Lung (tissue), 12 donors: ENCODE measurements around the gene MSANTD1. TPM values are rescaled to one million over a fixed set of nuclear protein-coding genes. Genes with fewer than 3 reads are reported as not detected.

Experiments used
- ATAC-seq: fragments of 200-7000 bp; cut with Tn5 transposase; one replicate; pipeline ENCODE4 v1.9.1; 2020; ENCODE audit warnings: moderate number of reproducible peaks; ENCODE audit not compliant: insufficient read depth, low FRiP score
- DNase-seq, 3 donors: peaks; one replicate each; pipeline ENCODE4 v3.0.0-alpha.2; 2013 to 2017
- H3K27ac ChIP-seq, 2 donors: one replicate each; pipeline ENCODE4 v1.5.1; 2013; ENCODE audit warnings: mild to moderate bottlenecking in 2 of 2, moderate library complexity in 2 of 2, control low read depth in 1 of 2, inconsistent platforms in 1 of 2, low read depth in 1 of 2, low read length in 1 of 2
- H3K27me3 ChIP-seq, 3 donors: one replicate each; pipeline ENCODE4 v1.5.1; 2013; ENCODE audit warnings: low read length in 2 of 3; ENCODE audit not compliant: control insufficient read depth in 3 of 3, insufficient read depth in 3 of 3
- H3K36me3 ChIP-seq, 4 donors: one replicate each; pipeline ENCODE4 v1.5.1; 2013; ENCODE audit warnings: low read length in 4 of 4, mild to moderate bottlenecking in 1 of 4, moderate library complexity in 1 of 4; ENCODE audit not compliant: control insufficient read depth in 4 of 4, insufficient read depth in 4 of 4
- H3K4me1 ChIP-seq, 5 donors: one replicate each; pipeline ENCODE4 v1.5.1; 2013; ENCODE audit warnings: low read length in 5 of 5, mild to moderate bottlenecking in 2 of 5, moderate library complexity in 1 of 5; ENCODE audit not compliant: control insufficient read depth in 5 of 5, insufficient read depth in 5 of 5
- H3K4me3 ChIP-seq: one replicate; pipeline ENCODE4 v1.5.1; 2013; ENCODE audit warnings: mild to moderate bottlenecking, control low read depth, moderate library complexity
- H3K9ac ChIP-seq, 2 donors: one replicate each; pipeline ENCODE4 v1.5.1; 2013; ENCODE audit warnings: low read length in 2 of 2, control low read depth in 1 of 2; ENCODE audit not compliant: insufficient read depth in 1 of 2
- H3K9me3 ChIP-seq, 4 donors: one replicate each; pipeline ENCODE4 v1.5.1; 2013; ENCODE audit warnings: low read length in 3 of 4, mild to moderate bottlenecking in 1 of 4, moderate library complexity in 1 of 4; ENCODE audit not compliant: control insufficient read depth in 4 of 4, insufficient read depth in 3 of 4
- WGBS, 2 donors: extraction: QIAGEN DNeasy Blood & Tissue Kit; methylation state at CpG; one replicate each; pipeline ENCODE4 v1.1.7; 2013; 5-methylcytosine and 5-hydroxymethylcytosine counted together
- polyA plus RNA-seq, 2 donors: library from polyadenylated mRNA; stranded (reverse); fragments of 200-250 nt; gene quantifications; one replicate each; pipeline ENCODE4 v1.2.1, GENCODE V29; 2013
- total RNA-seq, 2 donors: library from RNA; depleted of rRNA in 1 of 2; stranded (reverse); fragments of >200 nt in 1 of 2; gene quantifications; one replicate each; pipeline ENCODE4 v1.2.1, GENCODE V29; 2014 to 2021
- TF ChIP-seq, protein P1 (sequence below): IDR thresholded peaks from 2 replicates; pipeline ENCODE4 v1.5.1; 2012; ENCODE audit warnings: mild to moderate bottlenecking; ENCODE audit errors: control extremely low read depth, extremely low read depth
- donor health status: control.
- donor health status: control.
- donor health status: Bipolar disorder and iron deficiency.
- donor health status: healthy.
- donor health status: DM: yes; HTN: yes; CAD: no.

Gene MSANTD1
- total and polyA plus RNA-seq, 4 donors = 0.35 to 1.4 (median 0.88) TPM

DNA sequence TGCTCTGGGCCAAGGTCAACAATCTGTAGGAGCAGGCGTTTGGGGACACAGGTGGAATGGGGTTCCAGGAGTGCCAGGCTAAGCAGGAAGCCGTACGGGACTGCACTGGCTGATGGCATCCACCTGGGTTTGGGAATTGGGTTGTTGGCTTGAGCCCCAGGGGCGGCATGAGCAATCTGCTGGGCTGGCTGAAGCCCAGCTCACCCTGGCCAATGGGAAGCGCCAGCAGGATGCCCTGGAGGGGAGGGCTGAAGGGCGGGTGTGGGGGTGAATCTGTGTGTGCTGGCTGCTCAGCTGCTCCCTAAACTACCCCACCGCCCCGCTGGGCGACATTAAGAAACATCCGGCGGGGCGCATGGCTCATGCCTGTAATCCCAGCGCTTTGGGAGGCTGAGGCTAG lies 35.0 kb downstream of the MSANTD1 start:
- ATAC-seq = no peak
- Histone ChIP-seq H3K9ac (no peak overlapping the region), H3K4me3 (no peak overlapping the region), H3K9me3 (peaks cover 0 to 1% (median 0%) of the 10 kb centered on the region in 4 donors), H3K27ac (no peak overlapping the region), H3K27me3 (peaks cover 0 to 5% (median 0%) of the 10 kb centered on the region in 3 donors), H3K4me1 (peaks cover 0 to 21% (median 4%) of the 10 kb centered on the region in 5 donors), H3K36me3 (no peaks in the 10 kb centered on the region)
- WGBS, 2 donors = 90 to 92% methylated on average over 13 of the region's 13 CpGs
- TF ChIP-seq, protein P1, sequence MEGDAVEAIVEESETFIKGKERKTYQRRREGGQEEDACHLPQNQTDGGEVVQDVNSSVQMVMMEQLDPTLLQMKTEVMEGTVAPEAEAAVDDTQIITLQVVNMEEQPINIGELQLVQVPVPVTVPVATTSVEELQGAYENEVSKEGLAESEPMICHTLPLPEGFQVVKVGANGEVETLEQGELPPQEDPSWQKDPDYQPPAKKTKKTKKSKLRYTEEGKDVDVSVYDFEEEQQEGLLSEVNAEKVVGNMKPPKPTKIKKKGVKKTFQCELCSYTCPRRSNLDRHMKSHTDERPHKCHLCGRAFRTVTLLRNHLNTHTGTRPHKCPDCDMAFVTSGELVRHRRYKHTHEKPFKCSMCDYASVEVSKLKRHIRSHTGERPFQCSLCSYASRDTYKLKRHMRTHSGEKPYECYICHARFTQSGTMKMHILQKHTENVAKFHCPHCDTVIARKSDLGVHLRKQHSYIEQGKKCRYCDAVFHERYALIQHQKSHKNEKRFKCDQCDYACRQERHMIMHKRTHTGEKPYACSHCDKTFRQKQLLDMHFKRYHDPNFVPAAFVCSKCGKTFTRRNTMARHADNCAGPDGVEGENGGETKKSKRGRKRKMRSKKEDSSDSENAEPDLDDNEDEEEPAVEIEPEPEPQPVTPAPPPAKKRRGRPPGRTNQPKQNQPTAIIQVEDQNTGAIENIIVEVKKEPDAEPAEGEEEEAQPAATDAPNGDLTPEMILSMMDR = no peak
- no peak for DNase-seq

DNA sequence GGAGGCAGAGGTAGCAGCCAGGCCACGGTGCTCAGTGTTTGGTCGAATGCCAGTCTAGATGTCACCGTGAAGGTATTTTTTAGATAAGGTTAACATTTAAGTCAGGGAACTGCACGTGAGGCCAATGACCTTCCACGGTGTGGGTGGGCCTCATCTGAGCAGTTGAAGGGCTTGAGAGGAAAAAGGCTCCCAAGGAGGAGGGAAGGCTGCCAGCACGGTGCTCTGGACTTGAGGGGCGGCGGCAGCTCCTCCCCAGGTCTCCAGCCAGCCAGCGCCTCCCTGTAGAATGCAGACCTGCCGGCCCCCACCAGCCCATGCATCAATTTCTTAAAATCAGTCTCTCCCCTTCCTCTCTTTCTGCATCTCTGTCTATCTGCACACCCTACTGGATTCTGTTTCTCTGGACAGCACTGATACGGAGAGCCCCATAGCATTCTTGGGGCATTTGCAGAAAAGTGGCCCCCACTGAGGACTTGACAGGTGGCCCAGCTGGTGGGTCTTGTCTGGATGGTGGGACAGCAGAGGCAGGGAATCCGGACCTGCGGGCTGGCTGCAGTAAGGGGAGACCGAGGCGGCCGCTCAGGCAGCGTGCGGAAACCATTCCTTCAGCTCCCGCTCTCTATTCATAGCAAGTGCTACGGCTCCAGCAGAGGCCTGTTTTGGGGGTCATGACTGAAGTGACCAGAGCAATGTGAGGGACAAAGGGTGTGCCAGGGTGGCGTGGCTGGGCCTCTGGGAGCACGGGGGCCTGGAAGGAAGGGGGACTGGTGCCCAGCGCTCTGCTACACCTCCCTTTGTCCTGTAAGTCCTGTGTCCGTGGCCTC lies 36.0 kb downstream of the MSANTD1 start:
- Histone ChIP-seq H3K9ac (no peak overlapping the region), H3K4me1 (peaks cover 0 to 21% (median 4%) of the 10 kb centered on the region in 5 donors), H3K4me3 (no peak overlapping the region), H3K36me3 (no peaks in the 10 kb centered on the region), H3K27me3 (peaks cover 0 to 5% (median 0%) of the 10 kb centered on the region in 3 donors), H3K27ac (no peak overlapping the region), H3K9me3 (peaks cover 0 to 1% (median 0%) of the 10 kb centered on the region in 4 donors)
- 88% methylated on average over 24 of the region's 24 CpGs for WGBS, 2 donors
- ATAC-seq (no peak), DNase-seq (no peak)
- TF ChIP-seq, protein P1 = no peak

DNA sequence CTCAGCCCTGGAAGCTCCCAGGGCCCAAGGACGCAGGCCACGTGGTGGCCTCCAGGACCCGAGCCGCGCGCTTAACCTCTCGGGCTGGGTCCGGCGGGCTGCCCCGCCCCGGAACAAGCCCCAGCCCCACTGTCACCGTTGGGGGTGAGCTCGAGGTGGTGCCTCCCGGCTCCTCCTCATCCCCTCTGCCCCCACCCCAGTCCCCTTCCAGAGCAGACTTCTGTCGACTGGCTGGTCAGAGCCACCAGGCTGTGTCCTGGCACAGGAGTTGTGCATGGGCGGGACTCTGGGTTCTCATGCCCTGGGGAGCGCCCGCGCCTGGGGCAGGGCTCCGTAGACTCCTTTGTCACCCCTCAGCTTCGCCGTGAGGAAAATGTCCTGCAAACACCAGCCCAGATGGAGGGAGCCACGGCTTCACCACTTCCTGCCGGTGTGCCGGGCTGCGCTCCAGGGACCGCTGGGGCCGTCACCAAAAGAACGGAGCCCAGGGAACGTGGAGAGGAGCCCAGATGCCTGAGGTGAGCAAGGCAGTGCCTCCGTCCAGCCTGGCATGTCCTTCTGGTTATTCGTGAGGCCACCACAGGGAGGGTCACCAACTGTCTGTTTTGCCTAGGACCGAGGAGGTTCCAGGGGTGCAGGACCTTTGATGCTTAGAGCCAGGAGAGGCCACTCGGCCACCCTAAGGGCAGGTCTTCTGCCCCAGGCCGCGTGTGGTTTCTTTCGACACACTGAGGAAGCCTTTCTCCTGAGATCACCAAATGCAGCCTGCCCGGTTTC lies 36.8 kb downstream of the MSANTD1 start:
- WGBS, 2 donors = 52 to 68% methylated on average over 38 of the region's 38 CpGs

More for the DNA sequence above, 36.8 kb downstream of the MSANTD1 start:
- no peak overlapping the region for H3K4me3 ChIP-seq
- peaks cover 0 to 21% (median 4%) of the 10 kb centered on the region in 5 donors for H3K4me1 ChIP-seq
- peaks cover 0 to 5% (median 0%) of the 10 kb centered on the region in 3 donors for H3K27me3 ChIP-seq
- no peak overlapping the region for H3K27ac ChIP-seq
- H3K9ac ChIP-seq = no peak overlapping the region
- peaks cover 0 to 1% (median 0%) of the 10 kb centered on the region in 4 donors for H3K9me3 ChIP-seq
- H3K36me3 ChIP-seq = no peaks in the 10 kb centered on the region
- ATAC-seq (no peak), DNase-seq (no peak)
- TF ChIP-seq, protein P1 = no peak
